ENCODE data around the gene C1orf210. TPM values are rescaled to one million over a fixed set of nuclear protein-coding genes. Genes with fewer than 3 reads are reported as not detected.

Gene C1orf210
- polyA plus RNA-seq, 3 donors: 0.05 TPM; not detected in 2

DNA sequence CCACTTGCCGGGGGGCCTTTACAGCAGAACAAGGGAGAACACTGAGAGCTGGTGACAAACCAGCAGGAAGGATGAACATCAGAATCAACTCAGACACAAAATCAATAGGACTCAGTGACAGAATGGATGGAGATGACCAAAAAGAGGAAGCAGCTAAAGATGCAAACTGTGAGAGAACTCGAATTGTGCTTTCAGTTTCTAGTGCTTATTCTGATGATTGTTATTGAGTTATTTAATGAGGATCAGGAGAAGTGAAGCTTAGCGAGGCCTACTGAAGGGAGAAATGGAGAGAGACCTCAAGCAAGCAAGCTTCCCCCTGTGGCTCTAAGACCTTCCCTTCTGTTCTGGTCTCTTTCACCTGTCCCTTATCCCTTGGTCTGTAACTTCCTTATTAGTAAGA, 45.9 kb downstream of the C1orf210 start:
- Mint-ChIP-seq H3K36me3 (no peaks in the 10 kb centered on the region), H3K27me3 (ENCODE audit: low read depth in 3 of 3) (peaks cover 0 to 2% (median 1%) of the 10 kb centered on the region in 3 donors), H3K4me1 (peaks cover 12% of the 10 kb centered on the region), H3K9me3 (no peaks in the 10 kb centered on the region), H3K27ac (peak overlapping the region in 4 of 7 donors; percentile 9 to 68 (median 51)), H3K4me3 (peak overlapping the region in 1 of 2 donors; percentile 39)
- TF ChIP-seq, protein P1, sequence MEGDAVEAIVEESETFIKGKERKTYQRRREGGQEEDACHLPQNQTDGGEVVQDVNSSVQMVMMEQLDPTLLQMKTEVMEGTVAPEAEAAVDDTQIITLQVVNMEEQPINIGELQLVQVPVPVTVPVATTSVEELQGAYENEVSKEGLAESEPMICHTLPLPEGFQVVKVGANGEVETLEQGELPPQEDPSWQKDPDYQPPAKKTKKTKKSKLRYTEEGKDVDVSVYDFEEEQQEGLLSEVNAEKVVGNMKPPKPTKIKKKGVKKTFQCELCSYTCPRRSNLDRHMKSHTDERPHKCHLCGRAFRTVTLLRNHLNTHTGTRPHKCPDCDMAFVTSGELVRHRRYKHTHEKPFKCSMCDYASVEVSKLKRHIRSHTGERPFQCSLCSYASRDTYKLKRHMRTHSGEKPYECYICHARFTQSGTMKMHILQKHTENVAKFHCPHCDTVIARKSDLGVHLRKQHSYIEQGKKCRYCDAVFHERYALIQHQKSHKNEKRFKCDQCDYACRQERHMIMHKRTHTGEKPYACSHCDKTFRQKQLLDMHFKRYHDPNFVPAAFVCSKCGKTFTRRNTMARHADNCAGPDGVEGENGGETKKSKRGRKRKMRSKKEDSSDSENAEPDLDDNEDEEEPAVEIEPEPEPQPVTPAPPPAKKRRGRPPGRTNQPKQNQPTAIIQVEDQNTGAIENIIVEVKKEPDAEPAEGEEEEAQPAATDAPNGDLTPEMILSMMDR (IDR thresholded peaks at IDR 0.05): no peak
- WGBS (ENCODE audit: insufficient coverage): 0% methylated on average over 1 of the region's 3 CpGs
- Histone ChIP-seq H3K9ac (ENCODE audit: insufficient read depth, low read length, poor library complexity, severe bottlenecking) (peak overlapping the region; percentile 18), H3K79me2 (ENCODE audit: insufficient read depth, low read length) (no peaks in the 10 kb centered on the region), H3K36me3 (replicated peaks in 1 of 2; ENCODE audit: control insufficient read depth in 1 of 2, insufficient read depth in 2 of 2, low read length in 2 of 2) (no peaks in the 10 kb centered on the region), H3K27ac (ENCODE audit: low read depth in 1 of 2, low read length in 2 of 2) (peak overlapping the region in 1 of 2 donors; percentile 58), H3K4me1 (ENCODE audit: control insufficient read depth in 1 of 2, insufficient read depth in 2 of 2, low read length in 2 of 2) (peaks cover 0 to 8% of the 10 kb centered on the region in 2 donors), H3K27me3 (ENCODE audit: control insufficient read depth in 2 of 2, insufficient read depth in 2 of 2, low read length in 2 of 2) (no peaks in the 10 kb centered on the region), H2AFZ (ENCODE audit: insufficient read depth, low read depth, low read length, poor library complexity, severe bottlenecking) (peak overlapping the region; percentile 50), H3K9me3 (replicated peaks in 1 of 2; ENCODE audit: control insufficient read depth in 1 of 2, insufficient read depth in 1 of 2, low read length in 2 of 2) (no peaks in the 10 kb centered on the region), H4K20me1 (ENCODE audit: insufficient read depth, low read length) (no peaks in the 10 kb centered on the region), H3K4me2 (replicated peaks; ENCODE audit: extremely low read depth, low read length, poor library complexity, severe bottlenecking) (peak overlapping the region; percentile 43), H3K4me3 (replicated peaks in 1 of 3; ENCODE audit: low read depth in 2 of 3, low read length in 3 of 3) (no peak overlapping the region)
- peak; percentile 26 to 41 (median 32) for DNase-seq
- intact Hi-C loops (cut with micrococcal nuclease): no loop called here

DNA sequence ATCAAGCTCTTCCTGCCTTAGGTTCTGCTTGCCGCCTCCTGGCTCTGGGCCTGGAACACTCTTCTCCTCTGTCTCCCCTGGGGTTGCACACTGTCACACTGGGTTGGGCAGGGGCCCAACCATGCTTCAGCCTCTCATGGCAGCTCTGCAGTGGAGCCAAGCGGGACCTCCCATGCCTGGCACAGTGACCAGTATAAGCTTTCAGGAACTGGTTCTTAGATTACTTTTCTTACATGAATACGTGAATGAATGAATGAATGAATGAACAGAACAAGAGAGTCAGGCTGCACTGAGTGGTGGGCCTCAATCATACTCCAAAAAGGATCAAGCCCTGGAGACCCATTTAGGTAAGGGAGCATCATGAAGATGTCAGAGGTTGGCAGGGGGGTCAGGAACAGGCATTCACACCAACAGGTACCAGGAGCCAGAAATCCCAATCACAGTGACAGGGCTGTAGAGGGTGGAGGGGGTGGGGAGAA, 46.4 kb downstream of the C1orf210 start:
- H3K4me3 Mint-ChIP-seq: no peak overlapping the region
- peak overlapping the region in 1 of 7 donors; percentile 9 for H3K27ac Mint-ChIP-seq
- Histone ChIP-seq H3K4me3 (replicated peaks in 1 of 3; ENCODE audit: low read depth in 2 of 3, low read length in 3 of 3) (no peak overlapping the region), H2AFZ (ENCODE audit: insufficient read depth, low read depth, low read length, poor library complexity, severe bottlenecking) (peak overlapping the region; percentile 50), H3K9me3 (replicated peaks in 1 of 2; ENCODE audit: control insufficient read depth in 1 of 2, insufficient read depth in 1 of 2, low read length in 2 of 2) (no peaks in the 10 kb centered on the region), H3K4me1 (ENCODE audit: control insufficient read depth in 1 of 2, insufficient read depth in 2 of 2, low read length in 2 of 2) (peaks cover 0 to 8% of the 10 kb centered on the region in 2 donors), H3K9ac (ENCODE audit: insufficient read depth, low read length, poor library complexity, severe bottlenecking) (no peak overlapping the region), H3K4me2 (replicated peaks; ENCODE audit: extremely low read depth, low read length, poor library complexity, severe bottlenecking) (no peak overlapping the region), H3K27me3 (ENCODE audit: control insufficient read depth in 2 of 2, insufficient read depth in 2 of 2, low read length in 2 of 2) (no peaks in the 10 kb centered on the region), H3K36me3 (replicated peaks in 1 of 2; ENCODE audit: control insufficient read depth in 1 of 2, insufficient read depth in 2 of 2, low read length in 2 of 2) (no peaks in the 10 kb centered on the region), H3K79me2 (ENCODE audit: insufficient read depth, low read length) (no peaks in the 10 kb centered on the region), H3K27ac (ENCODE audit: low read depth in 1 of 2, low read length in 2 of 2) (no peak overlapping the region), H4K20me1 (ENCODE audit: insufficient read depth, low read length) (no peaks in the 10 kb centered on the region)
- WGBS (ENCODE audit: insufficient coverage): 80% methylated on average over 3 of the region's 3 CpGs
- DNase-seq: no peak
- peaks cover 12% of the 10 kb centered on the region for H3K4me1 Mint-ChIP-seq
- H3K36me3 Mint-ChIP-seq: no peaks in the 10 kb centered on the region
- H3K27me3 Mint-ChIP-seq (ENCODE audit: low read depth in 3 of 3): peaks cover 0 to 2% (median 1%) of the 10 kb centered on the region in 3 donors
- TF ChIP-seq, protein P1 (IDR thresholded peaks at IDR 0.05): no peak
- intact Hi-C loops (cut with micrococcal nuclease): no loop called here
- no peaks in the 10 kb centered on the region for H3K9me3 Mint-ChIP-seq

Measured in CD14-positive monocyte (primary cell).